Measurements from ENCODE around the gene ACSL5.
"Not testable (repeated sequence)": the region's sequence is repeated elsewhere in the genome, so short reads cannot be mapped to it uniquely, and the experiment has no call there.

ACSL5 gene

DNA sequence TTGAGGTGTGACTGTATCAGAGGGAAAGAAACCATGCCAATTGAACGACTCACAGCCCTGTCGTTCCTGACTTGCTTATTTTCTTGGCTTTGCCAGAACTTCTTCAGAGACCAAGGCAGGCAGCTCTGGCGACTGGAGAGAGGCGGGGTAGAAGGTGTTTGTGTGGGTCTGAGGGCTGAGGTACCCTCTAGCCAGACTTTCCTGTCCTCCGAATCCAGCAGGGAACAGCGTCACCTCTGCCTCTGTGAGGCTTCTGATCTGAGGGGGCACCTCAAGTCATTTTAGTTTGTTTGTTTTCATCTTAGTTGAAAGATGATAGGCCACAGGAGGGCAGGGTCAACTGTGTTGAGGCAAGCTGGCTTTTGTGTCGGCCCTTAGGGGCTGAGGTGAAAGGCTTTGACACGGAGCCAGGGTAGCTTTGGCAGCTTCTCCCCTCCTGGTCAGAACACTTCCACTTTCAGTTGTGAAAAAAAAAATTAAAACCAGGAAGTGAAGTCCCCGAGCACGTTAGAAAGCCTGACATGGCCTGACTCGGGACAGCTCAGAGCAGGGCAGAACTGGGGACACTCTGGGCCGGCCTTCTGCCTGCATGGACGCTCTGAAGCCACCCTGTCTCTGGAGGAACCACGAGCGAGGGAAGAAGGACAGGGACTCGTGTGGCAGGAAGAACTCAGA, 1.9 kb downstream of the ACSL5 start:
- peak overlapping the region; percentile 92 for H3K4me3 ChIP-seq (ENCODE audit: low read depth, low read length)
- TF ChIP-seq, protein P1, sequence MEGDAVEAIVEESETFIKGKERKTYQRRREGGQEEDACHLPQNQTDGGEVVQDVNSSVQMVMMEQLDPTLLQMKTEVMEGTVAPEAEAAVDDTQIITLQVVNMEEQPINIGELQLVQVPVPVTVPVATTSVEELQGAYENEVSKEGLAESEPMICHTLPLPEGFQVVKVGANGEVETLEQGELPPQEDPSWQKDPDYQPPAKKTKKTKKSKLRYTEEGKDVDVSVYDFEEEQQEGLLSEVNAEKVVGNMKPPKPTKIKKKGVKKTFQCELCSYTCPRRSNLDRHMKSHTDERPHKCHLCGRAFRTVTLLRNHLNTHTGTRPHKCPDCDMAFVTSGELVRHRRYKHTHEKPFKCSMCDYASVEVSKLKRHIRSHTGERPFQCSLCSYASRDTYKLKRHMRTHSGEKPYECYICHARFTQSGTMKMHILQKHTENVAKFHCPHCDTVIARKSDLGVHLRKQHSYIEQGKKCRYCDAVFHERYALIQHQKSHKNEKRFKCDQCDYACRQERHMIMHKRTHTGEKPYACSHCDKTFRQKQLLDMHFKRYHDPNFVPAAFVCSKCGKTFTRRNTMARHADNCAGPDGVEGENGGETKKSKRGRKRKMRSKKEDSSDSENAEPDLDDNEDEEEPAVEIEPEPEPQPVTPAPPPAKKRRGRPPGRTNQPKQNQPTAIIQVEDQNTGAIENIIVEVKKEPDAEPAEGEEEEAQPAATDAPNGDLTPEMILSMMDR (IDR thresholded peaks at IDR 0.05; ENCODE audit: insufficient read depth, low read depth, low read length, missing control alignments): no peak
- peak; percentile 87 for DNase-seq (ENCODE audit: low read depth)

DNA sequence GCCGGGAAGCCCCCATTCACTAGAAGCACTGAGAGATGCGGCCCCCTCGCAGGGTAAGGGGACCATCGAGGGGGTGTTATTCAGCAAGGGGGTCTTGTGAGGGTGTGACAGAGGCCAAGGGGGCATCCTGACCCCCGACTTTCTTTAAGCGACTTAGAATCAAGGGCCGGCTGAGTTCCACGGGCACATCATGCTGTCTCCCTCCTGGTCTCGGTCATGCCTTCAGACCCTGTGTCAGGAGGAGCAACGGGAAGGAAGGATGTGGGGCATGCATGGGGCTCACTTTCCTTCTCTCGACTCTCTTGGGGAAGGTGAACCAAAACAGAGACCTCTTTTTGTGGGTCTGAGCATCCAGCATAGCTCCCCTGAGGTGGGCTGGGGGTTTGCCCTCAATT, 2.5 kb downstream of the ACSL5 start:
- peak overlapping the region; percentile 92 for H3K4me3 ChIP-seq (ENCODE audit: low read depth, low read length)
- TF ChIP-seq, protein P1 (IDR thresholded peaks at IDR 0.05; ENCODE audit: insufficient read depth, low read depth, low read length, missing control alignments): no peak
- peak; percentile 33 for DNase-seq (ENCODE audit: low read depth)

DNA sequence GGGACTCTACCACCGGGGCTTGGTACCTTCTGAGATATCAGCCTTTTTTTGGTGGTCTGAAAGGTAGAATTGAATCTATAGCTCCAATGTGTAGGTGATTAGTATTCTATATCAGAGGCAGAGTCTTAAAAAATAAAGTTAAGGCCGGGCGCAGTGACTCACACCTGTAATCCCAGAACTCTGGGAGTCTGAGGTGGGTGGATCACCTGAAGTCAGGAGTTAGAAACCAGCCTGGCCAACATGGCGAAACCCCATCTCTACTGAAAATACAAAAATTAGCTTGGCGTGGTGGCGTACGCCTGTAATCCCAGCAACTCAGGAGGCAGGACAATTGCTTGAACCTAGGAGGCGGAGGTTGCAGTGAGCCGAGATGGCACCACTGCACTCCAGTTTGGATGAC, 3.2 kb downstream of the ACSL5 start:
- H3K4me3 ChIP-seq (ENCODE audit: low read depth, low read length): peak overlapping the region; percentile 92
- DNase-seq (ENCODE audit: low read depth): not testable (repeated sequence)

DNA sequence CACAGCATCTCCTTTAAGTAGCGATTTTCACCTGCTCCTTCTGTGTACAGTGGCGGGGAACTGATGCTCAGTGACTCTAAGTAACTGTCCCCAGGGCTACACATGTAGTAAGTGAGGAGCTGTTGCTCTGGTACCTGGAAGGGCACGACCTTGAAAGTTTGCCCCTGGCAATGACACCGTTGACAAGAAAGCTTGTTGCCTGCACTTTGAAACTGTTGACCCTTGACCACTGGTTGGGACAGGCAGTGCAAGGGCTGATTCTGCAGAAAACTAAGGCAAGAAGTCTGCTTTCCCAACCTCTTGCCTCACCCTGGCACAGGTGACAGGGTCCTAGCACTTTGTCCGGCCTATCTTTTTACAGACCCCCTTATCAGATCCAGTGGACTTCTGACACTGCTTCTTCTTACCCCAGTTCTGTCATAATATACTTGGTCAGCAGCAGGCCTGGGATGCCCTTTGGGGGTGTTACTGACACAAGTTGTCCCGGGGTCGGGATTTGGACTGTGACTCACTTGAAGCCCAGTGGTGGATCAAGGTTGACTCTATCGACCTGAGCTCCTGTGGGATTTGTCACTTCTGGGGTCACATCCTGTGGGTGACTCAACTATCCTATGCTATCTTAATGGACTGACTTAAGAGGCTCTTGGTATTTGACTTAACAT, 5.8 kb downstream of the ACSL5 start:
- H3K4me3 ChIP-seq (ENCODE audit: low read depth, low read length): no peak overlapping the region
- TF ChIP-seq, protein P1 (IDR thresholded peaks at IDR 0.05; ENCODE audit: insufficient read depth, low read depth, low read length, missing control alignments): no peak
- no peak for DNase-seq (ENCODE audit: low read depth)

DNA sequence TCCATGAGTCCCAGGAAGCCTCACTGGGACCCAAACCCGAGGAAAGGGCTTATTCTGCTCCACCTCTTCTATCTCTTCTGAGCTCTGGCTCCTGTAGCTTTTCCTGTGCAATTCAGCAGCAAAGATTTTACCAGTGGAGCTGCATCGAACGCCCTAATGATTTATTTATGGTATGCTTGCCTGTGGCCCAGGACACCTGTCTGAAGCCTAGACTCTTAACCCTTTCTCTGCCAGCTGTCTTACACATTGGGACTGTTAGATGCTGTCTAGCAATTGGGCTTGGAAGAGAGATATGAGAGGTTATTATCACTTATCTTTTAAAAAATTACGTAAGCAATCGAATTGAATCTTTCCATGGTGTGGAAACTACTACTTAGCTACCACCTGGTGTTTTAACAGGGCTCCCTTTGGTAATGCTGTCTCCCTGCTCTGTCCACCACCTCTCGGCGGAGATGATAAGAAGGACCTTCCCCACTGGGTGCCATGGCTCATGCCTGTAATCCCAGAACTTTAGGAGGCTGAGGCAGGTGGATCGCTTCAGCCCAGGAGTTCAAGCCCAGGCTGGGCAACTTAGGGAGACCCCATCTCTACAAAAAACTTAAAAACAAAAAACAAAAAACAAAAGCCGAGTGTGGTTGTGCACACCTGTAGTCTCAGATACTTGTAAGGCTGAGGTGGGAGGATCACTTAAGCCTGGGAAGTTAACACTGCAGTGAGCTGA, 8.8 kb downstream of the ACSL5 start:
- TF ChIP-seq, protein P1 (IDR thresholded peaks at IDR 0.05; ENCODE audit: insufficient read depth, low read depth, low read length, missing control alignments): no peak
- DNase-seq (ENCODE audit: low read depth): no peak
- H3K4me3 ChIP-seq (ENCODE audit: low read depth, low read length): no peak overlapping the region

DNA sequence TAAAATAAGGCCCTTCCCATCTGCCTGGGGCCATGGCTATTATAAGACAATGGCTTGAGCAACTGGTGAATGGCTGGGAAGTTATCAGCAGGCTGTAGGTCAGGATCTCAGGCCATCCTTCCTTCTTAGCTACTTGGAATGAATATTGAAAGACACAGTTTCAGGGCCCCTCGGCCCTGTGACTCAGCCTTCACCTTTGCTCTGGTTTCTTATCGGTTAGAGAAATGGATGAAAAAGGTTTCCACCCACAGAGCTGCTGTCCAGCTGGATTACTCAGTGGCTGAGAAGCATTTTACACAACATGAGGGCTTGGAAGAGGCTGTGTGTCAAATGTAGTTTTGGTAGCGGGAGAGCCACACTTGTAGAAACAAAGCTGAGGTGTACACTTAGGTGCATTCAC, 9.4 kb downstream of the ACSL5 start:
- TF ChIP-seq, protein P1 (IDR thresholded peaks at IDR 0.05; ENCODE audit: insufficient read depth, low read depth, low read length, missing control alignments): no peak
- H3K4me3 ChIP-seq (ENCODE audit: low read depth, low read length): no peak overlapping the region
- no peak for DNase-seq (ENCODE audit: low read depth)

DNA sequence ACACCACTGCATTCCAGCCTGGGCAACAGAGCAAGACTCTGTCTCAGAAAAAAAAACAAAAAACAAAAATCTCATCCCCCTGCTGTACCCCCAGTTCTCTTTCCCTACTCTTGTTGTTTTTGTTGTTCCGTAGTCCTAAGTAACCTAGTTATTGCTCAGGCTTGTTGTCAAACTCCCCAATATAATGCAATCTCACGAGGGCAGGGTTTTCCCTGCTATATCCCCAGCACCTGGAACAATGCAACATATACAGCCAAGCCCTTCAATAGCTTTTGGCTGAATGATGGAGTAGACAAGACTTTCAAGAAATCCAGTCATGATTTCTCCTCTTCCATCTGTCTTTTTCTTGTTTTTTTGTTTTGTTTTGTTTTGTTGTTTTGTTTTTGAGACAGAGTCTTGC, 10.2 kb downstream of the ACSL5 start:
- TF ChIP-seq, protein P1 (IDR thresholded peaks at IDR 0.05; ENCODE audit: insufficient read depth, low read depth, low read length, missing control alignments): no peak
- DNase-seq (ENCODE audit: low read depth): no peak
- H3K4me3 ChIP-seq (ENCODE audit: low read depth, low read length): no peak overlapping the region

Measured in GM12865 (cell line).